HG03521 (cell line): ENCODE results near the gene TUB.
A peak's percentile ranks its signal among the peaks of the same experiment; 100 is the strongest.

Experiments used
- ATAC-seq: cut with Tn5 transposase; IDR thresholded peaks from one replicate; pipeline ENCODE4 v1.9.1; 2021; ENCODE audit warnings: mild to moderate bottlenecking, moderate library complexity; ENCODE audit not compliant: unreplicated experiment

Gene TUB

DNA sequence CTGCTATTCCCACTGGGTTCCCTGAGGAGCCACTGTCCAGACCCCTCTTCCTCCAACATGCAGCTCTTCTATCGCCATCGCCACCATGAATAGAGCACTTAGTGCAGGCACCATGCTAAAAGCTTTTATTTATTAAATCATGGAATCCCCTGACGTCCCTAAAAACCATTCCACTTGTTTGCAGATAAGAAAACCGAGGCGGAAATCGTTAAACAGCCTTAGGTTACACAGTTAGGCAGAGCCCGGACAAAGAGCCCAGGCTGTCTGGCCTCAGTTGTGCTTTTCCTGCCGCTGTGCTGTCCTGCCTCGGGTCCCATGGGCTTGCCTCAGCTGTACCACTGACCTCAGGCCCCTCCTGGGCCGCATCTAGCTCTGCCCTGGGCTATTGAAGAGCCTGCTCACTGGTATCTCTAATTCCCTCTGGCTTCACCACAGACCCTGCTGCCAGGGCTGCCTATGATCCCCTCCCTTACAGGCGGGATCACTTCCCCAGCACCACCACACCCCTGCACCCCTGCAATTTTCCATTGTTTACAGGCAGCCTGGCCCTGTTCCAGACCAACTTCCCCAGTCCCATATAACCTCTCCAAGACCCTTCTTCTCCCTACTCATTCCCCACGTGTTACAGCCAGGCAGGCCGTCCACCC lies 13.0 kb upstream of the TUB start:
- ATAC-seq: no peak

DNA sequence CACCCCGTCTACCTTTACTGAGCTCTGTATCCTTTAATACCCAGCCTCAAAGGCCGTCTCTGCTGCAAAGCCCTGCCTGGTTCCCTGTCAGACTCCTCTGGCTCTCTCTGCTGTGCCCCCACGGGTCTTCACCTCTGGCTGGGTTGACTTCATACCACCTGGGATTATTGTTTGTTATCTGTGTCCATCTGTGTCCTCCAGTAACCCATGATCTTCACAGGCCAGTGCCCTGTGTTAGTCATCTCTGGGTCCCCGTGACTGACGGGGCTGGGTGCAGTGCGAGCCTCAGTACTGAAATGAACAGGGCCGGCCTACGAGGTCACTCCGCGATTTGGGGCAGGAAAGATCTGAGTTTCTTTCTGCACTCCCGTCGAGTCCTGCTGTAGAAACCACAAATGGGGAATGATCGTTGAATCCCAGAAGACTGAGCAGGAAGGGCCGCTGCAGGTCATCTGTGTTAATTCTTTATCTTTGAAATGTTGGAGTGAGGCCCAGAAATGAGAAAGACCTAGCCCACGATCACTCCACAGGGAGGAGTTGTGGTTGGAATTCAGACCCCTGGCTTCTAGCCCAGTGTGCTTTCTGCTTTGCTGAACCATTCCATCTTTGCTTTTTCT lies 12.3 kb upstream of the TUB start:
- no peak for ATAC-seq

DNA sequence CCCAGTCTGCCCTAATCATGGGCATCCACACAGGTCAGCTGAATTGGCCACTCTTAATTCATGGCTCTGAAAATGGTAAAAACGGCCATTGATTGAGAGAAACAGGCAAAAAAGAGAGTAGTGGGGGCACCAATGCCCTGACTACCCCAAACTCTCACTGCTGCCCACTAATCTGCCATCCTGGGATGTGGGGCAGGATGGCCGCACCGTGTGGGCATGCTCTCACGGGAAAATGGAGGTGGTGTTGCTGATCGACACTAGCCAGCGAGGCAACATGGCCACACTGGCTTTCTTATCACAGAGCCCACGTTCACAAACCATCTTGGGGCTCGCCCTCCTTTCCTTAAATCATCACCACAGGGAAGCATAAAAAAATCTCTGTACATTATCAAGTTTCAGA lies 11.2 kb upstream of the TUB start:
- ATAC-seq: no peak

DNA sequence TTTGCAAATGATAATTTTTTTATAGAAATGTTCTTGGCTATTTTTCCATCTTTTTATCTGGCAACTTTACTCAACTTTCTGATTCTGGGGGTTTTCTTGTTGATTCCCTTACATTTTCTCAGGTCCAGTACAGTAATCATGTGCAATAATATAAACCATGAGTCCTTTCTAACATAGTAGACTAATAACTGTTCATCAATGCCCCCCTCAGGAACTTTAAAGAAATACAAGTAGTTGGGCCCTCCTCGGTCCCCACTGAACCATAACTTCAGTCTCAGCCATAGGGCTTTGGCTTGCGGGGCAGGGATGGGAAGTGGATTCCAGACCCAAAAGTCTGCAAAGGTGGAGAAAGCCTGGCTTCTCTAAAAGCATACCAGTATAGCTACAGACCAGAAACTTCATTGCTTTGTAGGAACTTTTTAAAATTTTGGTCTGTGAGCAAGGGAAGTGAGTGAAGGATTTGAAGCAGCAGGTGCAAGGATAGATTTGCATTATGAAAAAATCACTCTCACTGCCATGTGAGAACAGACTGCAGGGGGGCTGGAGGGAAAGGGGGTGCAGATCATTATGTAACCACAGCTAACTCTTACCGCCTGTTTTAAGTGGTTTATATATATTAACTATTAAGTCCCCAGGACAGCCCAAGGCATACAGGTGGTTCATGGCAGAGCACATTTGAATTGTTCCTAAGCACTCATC lies 10.4 kb upstream of the TUB start:
- ATAC-seq: peak; percentile 45

DNA sequence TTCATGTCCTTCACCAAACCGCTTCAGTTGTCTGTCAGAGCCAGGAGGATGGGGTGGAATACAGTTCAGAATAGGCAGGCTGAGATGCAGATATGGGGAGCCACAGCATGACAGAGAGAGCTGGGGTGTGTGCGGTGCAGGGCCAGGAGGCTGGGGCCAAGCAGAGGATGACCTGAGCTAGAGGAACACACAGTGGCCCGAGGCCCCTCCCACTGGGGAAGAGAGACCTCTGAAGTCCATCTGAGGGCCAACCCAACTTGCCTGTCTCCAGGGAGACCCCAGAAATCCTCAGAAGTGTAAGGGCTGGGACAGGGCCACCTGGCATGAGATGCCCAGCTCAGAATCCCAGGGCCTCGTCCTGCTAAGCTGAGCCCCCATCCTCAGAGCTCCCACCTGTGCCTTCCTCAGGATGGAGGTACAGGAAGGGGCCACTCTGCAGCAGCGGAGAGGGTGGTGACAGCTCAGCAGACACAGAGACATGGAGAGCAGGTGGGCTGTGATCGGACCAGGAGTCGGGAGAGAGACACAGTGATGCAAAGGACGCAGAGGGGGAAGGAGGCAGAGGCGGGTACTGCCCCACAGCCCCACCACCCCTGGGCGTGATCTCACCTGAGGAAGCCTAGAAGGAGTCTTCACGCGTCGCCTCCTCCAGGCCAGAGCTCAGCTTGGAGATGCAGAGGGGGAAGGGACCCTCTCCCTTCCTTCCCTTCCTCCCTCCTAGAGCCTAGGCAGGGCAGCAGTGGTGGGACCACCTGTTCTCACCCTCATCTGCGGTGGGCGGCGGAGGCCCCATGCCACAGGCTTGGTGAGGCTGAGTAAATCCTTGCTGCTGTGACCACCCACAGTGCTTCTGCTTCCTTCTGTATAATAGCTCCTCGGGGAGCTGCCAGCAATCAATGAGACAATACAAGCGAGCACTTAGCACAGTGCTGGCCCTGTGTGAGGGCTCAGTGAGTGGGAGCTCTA lies 9.1 kb upstream of the TUB start:
- ATAC-seq: no peak

DNA sequence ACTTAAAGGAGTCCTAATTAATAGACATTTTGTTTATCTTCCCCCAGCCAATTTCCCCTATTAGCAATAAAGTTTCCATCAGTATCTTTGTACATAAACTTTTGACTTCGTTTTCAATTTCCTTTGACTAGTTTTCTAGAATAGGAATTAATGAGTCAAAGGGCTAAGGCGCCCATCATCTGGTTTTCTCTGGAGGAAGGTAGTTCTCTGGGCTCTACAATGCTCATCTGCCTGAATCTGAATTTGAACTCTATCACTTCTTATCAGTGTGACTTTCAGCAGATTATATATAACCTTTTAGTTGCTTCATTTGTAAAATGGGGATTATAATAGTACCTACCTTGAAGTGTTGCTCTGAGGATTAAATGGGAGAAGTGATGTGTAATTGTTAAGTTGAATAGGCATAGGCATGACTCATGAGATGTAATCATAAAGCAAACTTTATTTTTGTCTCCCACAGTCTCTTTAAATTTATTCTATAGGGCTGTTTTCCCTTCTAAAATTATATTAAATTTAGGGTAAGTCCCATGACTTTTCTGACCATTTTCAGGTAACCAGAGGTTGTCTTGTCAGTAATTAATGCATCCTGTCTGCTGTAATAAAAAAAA lies 5.8 kb upstream of the TUB start:
- ATAC-seq: no peak

DNA sequence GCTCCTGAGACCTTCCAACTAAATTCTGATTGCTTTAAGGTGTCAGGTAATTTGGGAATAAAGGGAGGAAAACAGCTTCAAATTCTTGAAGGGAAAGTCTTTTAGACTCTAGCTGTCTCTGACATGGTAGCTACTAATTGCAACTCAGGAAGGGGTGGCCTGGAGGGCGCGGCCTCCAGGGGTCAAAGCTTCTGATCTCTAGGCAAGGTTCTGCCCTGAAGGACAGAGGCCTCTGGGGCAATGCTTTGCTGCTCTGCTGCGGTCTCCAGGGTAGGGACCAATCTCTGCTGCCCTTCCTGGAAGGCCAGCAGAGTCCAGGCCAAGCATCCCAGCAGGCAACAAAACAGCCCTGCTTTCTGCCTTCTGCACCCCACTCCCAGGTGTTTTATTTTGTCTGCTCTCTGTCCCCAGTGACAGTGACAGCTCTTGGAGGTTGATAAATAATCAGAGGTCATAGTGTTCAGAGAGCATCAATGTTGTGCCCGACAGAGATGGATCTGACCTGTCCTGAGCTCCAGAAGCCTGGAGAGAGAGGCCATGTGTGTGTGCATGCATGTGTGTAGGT lies 1.8 kb upstream of the TUB start:
- ATAC-seq: no peak

DNA sequence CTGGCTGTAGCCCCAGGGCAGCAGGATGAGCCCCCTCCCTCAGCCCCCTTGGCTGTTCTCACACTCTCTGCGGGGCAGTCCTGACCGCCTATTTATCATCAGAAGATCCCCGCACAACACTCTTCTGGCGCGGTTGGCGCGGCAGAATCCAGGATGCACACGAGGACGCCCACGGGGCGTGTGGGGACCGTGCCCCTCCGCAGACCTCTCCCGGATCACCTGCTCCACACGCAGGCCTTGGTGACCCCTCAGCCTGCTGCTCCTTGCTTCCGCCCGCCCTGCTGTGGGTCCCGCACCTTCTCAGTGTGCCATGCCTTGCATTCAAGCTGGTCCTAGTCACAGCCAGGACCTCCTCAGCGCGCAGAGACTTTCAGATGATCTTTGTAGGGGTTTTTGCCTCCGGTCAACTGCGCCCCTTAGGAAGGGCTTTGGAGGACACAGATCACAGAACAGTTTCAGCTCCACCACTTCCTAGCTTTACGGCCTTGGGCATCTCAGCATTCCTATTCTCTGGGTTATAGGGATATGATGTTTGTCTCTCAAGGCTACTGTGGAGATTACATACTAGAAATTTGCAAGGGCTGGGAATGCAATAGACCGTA lies 841 bp upstream of the TUB start:
- no peak for ATAC-seq

DNA sequence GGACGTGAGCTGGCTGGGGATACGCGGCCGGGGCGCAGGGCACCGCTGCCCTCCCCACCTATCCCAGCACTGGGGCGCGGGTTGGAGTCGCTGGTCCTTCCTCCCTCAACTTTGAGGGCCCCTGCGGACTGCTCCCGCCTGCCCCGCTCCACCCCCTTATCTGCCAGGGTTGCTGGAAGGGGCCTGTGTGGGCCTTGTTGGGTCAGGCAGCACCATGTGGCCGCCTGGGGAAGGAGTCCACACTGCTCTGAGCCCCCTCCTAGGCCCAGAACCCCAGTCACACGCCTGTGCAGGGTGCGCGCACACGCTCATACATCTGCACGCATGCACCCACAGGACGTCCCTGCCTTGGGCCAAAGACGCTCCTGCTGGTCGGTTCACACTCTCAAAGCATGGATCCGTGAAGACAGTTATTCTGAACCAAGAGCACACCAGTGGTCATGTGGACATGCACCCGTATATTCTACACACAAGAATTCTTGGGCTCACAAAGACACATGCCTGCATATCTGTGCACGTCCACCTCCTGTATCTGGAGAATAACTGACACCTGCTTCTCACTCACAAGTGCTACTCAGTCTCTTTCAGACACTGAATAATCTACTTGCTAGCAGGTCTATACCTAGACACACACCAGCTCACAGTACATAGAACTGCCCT lies 710 bp downstream of the TUB start:
- no peak for ATAC-seq

DNA sequence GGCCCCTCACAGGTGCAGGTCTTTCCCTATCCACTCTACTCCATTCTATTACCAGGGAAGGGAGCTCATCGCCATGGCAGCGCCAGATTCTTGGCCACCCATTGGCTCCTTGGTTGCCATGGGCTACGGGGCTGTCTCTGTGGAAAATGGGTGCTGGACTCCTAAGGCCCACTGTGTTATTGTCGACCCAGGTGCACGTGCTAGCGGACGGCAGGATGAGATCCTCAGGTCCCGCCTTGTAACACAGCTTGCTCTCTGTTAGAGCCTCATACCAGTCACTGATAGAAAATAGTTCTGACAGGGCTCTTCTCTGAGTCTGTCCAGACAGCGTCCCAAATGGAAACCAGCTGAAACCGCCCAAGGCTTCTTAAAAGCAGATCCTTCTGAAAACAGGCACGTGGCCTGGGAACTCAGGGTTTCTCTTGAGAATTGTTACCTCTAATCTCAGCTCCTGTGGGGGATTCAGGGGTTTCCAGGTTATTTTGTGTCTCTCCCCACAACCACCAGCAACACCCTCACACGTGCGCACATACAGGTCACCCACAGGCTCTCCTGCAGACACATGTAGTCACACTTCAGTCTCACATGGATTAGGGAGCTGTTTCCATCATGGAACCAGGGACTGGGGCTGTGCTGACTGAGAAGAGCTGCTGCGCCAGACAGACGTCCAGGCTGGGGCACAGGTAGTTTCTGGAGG lies 1.5 kb downstream of the TUB start:
- ATAC-seq: no peak

DNA sequence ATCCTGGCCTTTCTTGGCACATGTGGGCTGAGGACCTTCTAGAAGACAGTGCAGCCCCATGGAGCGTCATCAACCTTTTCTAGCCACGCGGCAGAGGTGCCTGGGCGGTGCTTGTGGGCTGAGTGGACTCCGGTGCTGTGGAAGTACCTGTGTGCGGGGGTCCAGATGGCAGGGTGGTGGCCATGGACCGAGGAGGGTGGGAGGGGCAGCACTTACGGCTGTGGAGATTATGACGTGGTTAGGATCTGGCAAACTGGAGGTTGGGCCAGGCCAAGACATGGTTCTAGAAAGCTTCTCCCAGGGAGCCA lies 2.0 kb downstream of the TUB start:
- no peak for ATAC-seq

DNA sequence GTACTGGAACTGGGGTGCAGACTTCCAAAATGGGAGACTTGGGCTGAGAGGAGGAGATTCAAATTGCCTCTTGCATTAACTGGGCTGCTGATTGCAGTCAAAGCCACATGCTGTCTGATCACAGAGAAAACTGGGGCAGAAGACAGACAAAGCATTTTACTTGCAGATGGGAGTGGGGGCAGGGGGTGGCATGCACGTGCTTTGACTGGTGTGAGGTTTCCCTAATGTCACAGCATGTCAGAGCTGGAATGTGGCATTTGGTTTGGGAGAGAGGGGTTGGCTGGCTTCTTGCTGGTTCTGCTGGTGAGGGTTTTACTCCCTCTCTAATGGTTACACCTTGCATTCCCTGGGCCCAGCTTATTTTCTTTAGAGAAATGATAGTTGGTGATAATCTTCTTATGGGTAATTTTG lies 2.9 kb downstream of the TUB start:
- no peak for ATAC-seq

DNA sequence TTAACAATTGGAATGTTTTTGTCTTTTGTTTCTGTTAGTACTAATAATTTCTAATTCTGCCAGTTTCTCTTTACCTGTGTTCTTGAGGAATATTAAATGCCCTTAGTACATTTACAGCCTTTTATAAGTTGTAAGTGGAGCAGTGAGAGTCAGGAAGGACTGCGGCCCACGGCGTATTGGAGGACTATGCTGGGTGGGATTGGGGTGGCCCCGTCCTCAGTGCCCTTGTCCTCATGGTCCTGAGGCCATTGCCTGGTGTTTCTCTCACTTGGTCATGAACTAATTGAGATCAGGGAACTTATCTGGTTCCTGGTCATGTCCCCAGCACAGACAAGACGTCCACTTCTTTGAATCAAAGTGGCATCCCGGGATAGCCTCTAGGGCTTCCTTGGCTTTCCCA lies 3.3 kb downstream of the TUB start:
- ATAC-seq: no peak

DNA sequence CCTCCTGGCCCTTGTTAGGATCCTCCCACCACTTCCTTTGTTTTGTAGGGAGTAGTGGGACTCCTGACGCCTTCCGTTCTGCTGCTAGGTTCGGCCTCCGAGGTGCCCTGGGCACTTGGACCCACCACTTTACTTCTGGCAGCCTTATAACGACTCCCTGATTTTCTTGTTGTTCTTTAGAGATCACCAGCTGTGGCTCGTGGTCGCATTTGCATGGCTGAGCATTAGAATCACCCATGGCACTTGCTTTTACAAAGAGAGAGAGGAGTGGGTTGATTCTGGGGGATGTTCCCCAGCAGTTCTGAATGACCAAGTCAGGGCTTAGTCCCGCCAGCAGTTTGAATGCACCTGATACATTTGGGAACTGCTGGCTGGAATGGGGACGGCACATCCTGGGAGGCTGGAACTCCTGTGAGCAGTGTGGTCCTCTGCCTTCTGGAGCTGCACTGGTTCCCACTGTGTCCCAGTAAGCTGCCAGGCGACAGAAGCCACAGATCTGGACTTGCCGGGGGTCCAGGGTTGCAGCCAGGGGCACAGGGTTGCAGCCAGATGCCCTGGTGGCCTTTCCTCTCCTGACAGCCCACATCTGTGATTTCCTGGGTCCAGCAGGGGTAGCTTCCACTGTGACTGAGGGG lies 4.1 kb downstream of the TUB start:
- no peak for ATAC-seq

DNA sequence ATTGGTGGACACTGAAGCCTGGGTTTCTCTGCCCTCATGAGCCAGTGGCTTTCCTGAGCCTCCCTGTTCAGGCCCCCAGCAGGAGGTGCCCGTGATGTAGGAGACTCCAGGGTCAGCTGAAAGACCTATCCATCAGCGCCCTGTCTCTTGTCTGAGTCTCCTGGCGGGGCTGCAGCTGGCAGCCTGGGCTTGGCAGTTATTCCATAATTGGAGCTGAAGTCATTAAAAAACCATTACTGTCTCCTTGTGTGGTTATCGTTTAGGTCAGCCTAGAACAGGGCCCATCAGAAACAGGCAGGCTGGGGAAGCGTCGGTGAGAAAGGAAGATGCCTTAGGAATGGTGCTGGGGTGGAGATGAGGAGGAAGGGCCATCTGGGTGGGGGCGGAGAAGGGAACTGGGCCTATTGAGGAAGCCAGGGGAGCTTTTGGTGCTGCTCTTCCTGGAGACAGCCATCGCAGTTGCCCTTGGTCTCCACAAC lies 5.0 kb downstream of the TUB start:
- no peak for ATAC-seq

DNA sequence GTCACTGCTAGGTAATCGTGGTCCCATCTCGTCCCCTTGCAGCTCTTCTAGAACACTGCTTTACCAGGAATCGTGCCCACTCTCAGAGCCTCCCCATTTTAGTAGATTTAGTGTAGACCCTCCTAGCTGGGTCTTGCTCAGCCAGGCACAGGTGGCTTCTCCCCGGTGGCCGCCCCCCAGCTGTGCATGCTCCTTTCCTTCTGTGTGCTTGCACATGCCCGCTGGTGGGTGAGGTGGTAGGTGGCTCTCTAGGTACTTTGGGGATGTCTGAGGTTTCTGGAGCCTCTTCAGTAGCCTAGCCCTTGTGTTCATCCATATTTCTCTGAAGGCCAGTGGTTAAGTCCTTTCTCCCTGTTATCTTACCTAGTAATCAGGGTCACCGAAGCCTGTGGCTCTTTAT lies 5.6 kb downstream of the TUB start:
- ATAC-seq: no peak

DNA sequence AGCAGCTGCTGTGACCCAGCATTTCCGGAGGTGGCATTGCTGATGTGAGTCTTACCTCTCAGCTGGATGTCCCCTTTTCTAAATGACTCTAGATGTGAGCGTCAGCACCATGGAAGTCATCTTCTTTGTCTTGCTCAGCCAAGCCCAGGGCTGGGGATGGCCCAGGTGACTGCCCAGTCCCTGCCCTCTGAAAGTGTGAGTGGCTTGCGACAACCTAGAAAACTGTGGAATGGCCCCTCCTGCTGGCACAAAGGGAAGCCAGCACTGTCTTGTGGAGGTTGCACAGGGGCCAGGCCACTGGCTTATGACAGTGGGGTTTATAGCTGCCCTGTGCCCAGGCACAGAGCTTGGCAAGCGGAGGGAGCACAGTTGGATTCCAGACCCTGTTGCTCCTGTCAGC lies 6.2 kb downstream of the TUB start:
- ATAC-seq: no peak

DNA sequence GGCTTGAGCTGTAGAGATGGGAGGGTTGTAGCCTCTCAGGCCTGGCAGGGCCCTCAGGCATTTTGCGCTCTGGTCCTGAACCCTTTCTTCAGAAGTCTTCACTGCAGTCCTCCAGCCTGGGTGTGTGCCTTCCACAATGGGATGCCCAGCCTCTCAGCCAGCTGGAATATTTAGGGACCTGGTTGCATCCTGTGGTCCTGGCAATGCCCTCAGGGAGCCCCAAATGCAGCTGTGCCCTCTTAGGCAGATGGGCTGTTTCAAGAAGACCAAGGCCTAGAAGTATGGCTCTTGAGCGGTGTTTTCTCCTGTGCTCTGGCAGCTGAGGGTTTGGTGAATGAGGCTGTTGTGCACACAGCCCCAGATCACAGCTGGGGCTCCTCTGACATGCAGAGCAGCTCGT lies 6.7 kb downstream of the TUB start:
- ATAC-seq: no peak
